Mammary epithelial cell (primary cell): Measurements from ENCODE around the gene PCSK5.

ENCODE experiments used
- CTCF ChIP-seq, 2 donors: IDR thresholded peaks in 1 of 2; conservative IDR thresholded peaks in 1 of 2; 2 replicates each; pipeline ENCODE4 v1.5.1; 2011 to 2012; ENCODE audit warnings: inconsistent platforms in 2 of 2, low read length in 2 of 2, mild to moderate bottlenecking in 2 of 2, control low read depth in 1 of 2, low read depth in 1 of 2; ENCODE audit not compliant: insufficient read depth in 1 of 2; ENCODE audit errors: extremely low read depth in 1 of 2
- EZH2 ChIP-seq: IDR thresholded peaks from 2 replicates; pipeline ENCODE4 v1.6.1; 2012; ENCODE audit warnings: low read length, inconsistent platforms, borderline replicate concordance

- no peak for TF ChIP-seq CTCF (conservative IDR thresholded peaks at IDR 0.05 in 1 of 2, IDR thresholded peaks at IDR 0.05 in 1 of 2; ENCODE audit: extremely low read depth in 1 of 2, insufficient read depth in 1 of 2, low read depth in 1 of 2, low read length in 2 of 2)
- no peak for TF ChIP-seq EZH2
Observed at GRCh38 chr9:75914883-75915452, 24.5 kb downstream of the PCSK5 start.
